Left renal cortex interstitium (tissue), 4 donors: ENCODE data around the gene MVB12B. TPM values are rescaled to one million over a fixed set of nuclear protein-coding genes. Genes with fewer than 3 reads are reported as not detected.
"Not testable (repeated sequence)": the region's sequence is repeated elsewhere in the genome, so short reads cannot be mapped to it uniquely, and the experiment has no call there.

Experiments used
- DNase-seq, 4 donors: peaks; one replicate each; pipeline ENCODE4 v3.0.0-alpha.2; 2013; ENCODE audit warnings: low read depth in 4 of 4, low spot score in 2 of 4, missing footprints in 1 of 4
- polyA plus RNA-seq, 4 donors: library from polyadenylated mRNA; unstranded; fragments of 120-200 nt; gene quantifications; one replicate each; pipeline ENCODE4 v1.2.1, GENCODE V29; 2013; ENCODE audit not compliant: insufficient read length in 4 of 4

MVB12B gene
- polyA plus RNA-seq, 4 donors, result 15.1 to 20.0 (median 19.3) TPM

- no peak for DNase-seq
Measured at GRCh38 chr9:126524353-126525077, 197.9 kb downstream of the MVB12B start.

DNA sequence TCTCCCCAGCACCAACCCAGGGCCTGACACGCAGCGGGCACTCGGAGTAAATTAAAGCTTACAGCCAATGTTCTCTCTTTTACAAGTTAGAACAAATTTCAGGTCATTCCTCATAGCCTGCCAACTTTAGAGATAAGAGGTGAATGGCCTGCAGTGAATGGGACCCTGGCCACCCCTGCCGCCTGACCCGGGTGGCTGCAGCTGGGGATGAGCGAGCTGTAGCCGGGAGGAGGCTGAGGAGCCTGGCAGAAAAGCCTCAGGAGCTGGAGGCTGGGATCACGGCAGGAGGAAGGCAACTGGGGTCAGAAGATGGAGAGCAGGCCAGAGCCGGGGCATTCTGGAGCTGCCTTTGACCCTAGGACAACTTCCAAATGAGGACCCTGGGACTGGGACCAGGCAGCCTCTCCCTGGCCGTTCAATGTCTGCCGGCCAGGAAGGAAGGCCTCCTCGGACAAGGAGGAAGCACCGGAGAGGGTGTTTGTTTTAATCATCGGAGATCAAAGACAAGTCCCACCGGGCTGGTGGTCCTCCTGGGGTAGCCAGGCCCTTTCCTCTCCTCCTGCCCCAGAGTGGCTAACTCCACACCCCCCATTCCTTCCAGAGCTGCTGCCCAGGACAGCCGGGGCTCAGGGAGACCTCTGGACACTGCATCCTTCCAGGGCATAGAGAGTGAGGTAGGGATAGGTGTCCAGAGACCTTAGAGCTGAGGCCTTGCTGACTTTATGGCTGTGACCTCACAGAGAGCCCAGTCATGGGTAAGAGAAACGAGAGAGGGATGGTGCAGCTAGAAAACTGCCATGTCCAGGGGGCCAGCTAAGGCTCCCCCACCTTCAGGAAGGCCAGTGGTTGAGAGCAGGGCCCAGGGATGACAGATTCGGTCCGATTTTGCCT, 199.8 kb downstream of the MVB12B start:
- DNase-seq, result no peak

DNA sequence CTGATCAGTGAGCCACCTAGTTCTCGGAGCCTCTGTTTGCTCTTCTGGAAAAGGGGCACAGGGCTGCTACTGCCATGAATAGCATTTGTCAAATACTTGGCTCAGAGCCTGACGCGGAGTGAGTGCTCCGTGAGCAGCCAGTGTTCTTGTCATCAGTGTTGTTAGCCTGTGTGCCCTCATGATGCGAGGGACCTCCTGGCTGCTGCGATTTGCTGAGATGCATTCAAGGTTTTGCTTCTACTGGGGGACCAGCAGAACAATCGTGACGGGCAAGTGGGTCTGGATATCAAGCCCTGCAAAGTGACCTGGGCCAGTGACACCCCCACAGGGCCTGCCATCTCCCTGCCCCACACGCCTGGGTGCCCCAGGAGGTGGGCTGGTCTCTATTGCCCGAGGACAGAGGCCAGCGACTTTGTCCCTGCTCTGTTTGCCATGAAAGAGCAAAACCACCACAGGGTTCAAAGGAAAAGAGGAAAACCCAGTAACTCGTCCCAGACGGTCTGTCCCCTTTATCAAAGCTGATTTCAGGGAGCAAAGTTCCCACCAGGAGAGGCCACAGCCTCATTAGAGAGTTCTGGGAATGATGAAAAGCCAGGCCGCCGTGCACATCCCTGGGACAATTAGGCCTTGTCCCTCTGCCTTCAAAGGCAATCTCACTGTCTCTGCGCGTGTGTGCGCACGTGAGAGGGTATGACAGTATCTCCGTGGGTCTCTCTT, 200.6 kb downstream of the MVB12B start:
- no peak for DNase-seq

GRCh38 chr9:126528111-126528510, 201.5 kb downstream of the MVB12B start:
- no peak for DNase-seq

- no peak for DNase-seq
Measured at GRCh38 chr9:126528915-126529314, 202.3 kb downstream of the MVB12B start.

DNA sequence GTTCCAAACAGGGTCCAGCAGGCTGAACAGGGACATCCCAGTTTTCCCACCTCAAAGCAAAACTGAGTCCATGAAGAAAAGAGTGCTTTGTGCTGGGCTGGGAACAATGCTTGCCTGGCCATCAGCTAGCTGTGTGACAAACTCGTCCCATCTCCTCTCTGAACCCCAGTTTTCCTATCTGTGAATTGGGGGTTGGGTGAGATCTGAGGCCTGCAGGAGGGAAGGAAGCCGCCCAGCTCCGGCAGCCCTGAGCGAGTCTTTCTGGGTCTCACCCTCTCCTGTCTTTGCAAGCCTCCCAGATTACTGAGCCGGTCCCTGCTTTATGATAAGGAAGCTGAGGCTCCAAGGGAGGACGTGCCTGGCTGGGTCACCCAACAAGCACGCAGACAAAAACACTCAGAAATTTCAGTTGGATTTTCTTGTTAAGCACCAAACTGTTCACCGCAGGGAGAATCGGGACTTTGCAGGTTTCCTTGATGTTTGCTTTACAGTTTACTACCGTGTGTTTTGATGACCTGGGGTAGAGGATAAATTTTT, 204.5 kb downstream of the MVB12B start:
- DNase-seq, result no peak

- DNase-seq, result no peak
Measured at GRCh38 chr9:126531591-126531990, 205.0 kb downstream of the MVB12B start.

- no peak for DNase-seq
Measured at GRCh38 chr9:126532019-126532462, 205.4 kb downstream of the MVB12B start.

DNA sequence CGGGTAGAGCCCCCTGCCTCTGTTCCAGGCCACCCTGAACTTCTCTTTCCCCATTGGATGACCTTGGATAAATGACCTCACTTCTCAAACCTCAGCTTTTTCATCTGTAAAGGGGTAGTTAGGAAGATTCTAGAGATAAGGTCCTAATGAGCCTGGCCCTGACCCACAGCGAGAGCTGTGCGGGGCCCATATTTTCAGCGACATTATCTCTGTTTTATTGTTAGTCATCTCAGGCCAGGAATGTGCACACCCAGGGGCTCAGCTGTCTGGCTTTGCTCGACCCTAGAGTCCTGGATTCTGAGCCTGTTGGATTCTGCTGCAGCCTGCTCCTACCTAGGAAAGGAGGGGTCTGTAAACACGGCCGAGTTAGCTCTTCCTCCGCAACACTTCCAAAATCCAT, 205.9 kb downstream of the MVB12B start:
- no peak for DNase-seq

- DNase-seq, result no peak
Measured at GRCh38 chr9:126532951-126533925, 206.6 kb downstream of the MVB12B start.

DNA sequence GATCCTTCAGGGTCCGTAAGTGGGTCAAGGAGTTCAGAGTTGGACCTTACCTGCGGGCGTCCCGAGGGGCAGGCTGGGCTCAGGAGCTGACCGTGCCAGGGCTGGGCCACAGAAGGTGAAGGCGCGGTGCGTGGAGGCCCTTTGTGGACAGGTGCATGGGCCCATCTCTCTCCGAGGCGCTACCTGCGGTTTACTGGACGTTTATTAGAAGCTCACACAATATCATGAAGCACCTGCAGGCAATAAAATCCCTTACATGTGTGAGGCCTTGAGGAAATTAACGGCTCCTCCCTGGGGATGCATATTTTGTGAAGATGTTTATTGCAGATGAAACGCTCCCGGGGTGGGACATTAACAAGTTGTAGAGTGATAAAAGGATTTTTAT, 207.3 kb downstream of the MVB12B start:
- DNase-seq, result no peak

DNA sequence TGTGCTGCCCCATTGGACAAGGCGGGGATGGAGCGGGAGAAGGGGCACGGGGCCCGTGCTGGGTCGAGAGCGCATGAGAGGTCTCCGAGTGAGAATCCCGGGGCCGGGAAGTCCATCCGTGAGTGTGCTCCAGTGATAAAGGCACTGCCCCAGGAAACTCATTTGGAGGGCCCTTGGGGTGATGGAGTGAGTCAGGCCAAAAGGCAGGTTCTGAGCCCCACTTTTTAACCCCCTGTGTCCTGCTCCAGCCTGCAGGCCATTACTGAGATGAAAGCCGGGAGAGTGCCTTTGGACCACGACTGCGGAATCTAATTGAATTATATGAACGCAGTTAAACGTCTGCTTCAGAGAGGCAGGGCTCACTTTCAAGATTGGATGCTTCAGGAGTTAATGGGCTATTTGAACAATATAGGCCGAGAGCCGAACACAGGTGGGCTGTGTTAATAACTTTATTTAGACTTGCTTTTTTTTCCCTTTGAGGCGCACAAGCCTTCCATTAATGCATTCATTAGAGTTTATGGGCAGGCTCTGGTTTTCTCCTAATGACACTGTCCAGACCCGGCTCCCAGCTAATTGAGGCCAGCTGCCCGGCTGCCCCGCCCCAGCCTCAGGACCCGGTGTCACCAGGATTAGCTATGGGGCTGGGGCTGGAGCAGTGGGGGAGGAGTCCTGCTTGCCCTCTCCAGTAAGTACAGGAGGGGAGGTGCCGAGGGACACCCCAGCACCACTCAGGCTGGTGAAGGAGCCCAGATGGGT, 208.0 kb downstream of the MVB12B start:
- no peak for DNase-seq

DNA sequence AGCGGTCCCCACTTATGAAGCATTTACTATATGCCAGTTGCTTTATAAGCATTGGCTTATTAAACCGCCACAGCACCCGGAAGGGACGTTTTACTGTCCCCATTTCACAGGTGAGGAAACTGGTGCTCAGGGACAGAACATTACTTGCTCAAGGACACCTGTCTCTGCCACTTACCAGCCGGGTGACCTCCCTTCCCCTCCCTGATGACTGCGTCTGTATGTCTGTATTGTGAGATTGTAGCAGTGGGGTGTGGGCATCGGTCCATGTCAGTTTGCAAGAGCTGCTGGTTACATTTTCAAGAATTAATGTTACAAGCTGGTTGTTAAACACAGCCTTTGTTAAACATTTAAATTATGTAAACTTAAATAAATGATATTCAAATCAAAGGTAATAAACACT, 209.5 kb downstream of the MVB12B start:
- no peak for DNase-seq

GRCh38 chr9:126536841-126537465, 210.3 kb downstream of the MVB12B start:
- DNase-seq, result no peak

DNA sequence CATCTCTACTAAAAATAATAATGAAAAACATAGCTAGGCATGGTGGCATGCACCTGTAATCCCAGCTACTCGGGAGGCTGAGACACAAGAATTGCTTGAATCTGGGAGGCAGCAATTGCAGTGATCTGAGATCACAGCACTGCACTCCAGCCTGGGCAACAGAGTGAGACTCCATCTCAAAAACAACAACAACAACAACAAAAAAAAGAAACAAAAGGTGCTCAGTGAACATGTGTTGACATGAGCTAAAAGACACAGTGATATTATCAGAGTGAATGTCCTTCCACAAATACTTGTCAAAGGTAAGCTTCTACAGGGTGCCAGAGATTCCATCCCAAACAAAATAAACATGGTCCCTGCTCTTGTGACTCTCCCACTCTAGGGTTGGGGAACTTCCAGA, 211.9 kb downstream of the MVB12B start:
- no peak for DNase-seq

DNA sequence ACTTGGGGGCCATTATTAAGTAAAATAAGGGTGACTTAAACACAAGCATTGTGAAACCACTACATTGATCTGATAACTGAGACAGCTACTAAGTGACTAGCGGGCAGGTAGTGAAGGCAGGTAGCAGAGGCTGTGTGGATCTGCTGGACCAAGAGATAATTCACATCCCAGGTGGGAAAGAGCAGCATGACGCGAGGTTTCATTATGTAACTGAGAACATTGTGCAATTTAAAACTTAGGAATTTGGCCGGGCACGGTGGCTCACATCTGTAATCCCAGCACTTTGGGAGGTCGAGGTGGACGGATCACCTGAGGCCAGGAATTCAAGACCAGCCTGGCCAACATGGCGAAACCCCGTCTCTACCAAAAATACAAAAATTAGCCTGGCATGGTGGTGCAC, 213.8 kb downstream of the MVB12B start:
- not testable (repeated sequence) for DNase-seq

DNA sequence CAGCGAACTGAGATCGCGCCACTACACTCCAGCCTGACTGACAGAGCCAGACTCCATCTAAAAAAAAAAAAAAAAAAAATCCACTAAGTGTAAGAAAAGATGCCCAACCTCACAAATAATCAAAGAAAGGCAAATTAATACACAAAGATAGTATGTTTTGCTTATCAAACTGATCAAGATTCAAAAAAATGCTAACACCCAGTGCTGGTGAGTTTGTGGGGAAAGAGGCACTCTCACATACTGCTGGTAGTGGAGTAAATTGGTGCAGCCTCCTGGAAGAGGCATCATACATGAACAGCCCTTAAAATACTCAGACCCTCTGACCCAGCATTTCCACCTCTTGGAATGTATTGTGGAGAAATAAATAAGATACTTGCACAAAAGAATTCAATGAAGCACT, 216.9 kb downstream of the MVB12B start:
- DNase-seq, result no peak

DNA sequence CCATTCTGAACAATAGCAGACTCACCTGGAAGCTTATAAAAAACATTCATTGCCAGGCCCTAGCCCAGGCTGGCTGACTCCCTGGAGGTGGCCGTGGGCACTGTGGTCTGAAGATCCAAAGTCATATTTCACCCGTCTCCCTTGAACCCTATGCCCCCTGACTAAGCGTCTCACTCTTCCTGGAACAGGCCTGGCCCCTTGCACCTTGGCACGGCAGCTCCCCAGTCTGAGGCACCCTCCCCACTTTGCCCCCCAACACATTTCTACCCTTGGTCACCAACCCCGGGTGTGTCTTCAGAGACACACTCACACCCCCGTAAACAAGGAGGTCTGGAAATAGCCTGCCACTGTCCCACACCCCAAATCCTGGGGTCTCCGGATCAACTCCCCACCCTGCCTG, 218.5 kb downstream of the MVB12B start:
- DNase-seq, result no peak

GRCh38 chr9:126546036-126546435, 219.4 kb downstream of the MVB12B start:
- DNase-seq, result no peak
